Stomach smooth muscle (tissue), 2 donors: ENCODE results near the gene TMC8.
"Not testable (repeated sequence)": the region's sequence is repeated elsewhere in the genome, so short reads cannot be mapped to it uniquely, and the experiment has no call there.

Source experiments
- H3K27ac ChIP-seq: one replicate; pipeline ENCODE4 v1.7.0; 2013; ENCODE audit warnings: mild to moderate bottlenecking, low read length, inconsistent platforms
- H3K27me3 ChIP-seq, 2 donors: one replicate each; pipeline ENCODE4 v1.7.0; 2013; ENCODE audit warnings: low read length in 2 of 2; ENCODE audit not compliant: insufficient read depth in 2 of 2, control insufficient read depth in 1 of 2
- H3K36me3 ChIP-seq, 2 donors: one replicate each; pipeline ENCODE4 v1.7.0; 2013; ENCODE audit warnings: low read length in 2 of 2; ENCODE audit not compliant: control insufficient read depth in 2 of 2, insufficient read depth in 2 of 2
- H3K4me1 ChIP-seq: one replicate; pipeline ENCODE4 v1.7.0; 2013; ENCODE audit warnings: low read length; ENCODE audit not compliant: control insufficient read depth, insufficient read depth
- H3K4me3 ChIP-seq, 2 donors: one replicate each; pipeline ENCODE4 v1.7.0; 2013; ENCODE audit warnings: low read length in 2 of 2
- H3K9ac ChIP-seq, 2 donors: one replicate each; pipeline ENCODE4 v1.7.0; 2013; ENCODE audit warnings: low read length in 2 of 2, mild to moderate bottlenecking in 1 of 2
- H3K9me3 ChIP-seq, 2 donors: one replicate each; pipeline ENCODE4 v1.7.0; 2013; ENCODE audit warnings: low read length in 2 of 2; ENCODE audit not compliant: control insufficient read depth in 2 of 2
- donor health status: healthy.
- donor health status: Pancreatic carcinoma.

TMC8 gene

GRCh38 chr17:78168242-78168902 lies 37.8 kb downstream of the TMC8 start, which contains the start of gene SYNGR2:
SYNGR2 (plus strand) TSS chr17:78168581; CDS start chr17:78168617, 36 bp downstream.
- peak within 1 kb of the TSS; percentile 58 to 79 for H3K4me3 ChIP-seq
- H3K27ac ChIP-seq, result peak within 1 kb of the TSS; percentile 74
- peaks cover 0 to 2% of the 10 kb centered on the region in 2 donors for H3K36me3 ChIP-seq
- peak within 1 kb of the TSS; percentile 64 to 83 for H3K9ac ChIP-seq
- H3K9me3 ChIP-seq, result no peaks in the 10 kb centered on the region
- no peaks in the 10 kb centered on the region for H3K27me3 ChIP-seq
- peaks cover 36% of the 10 kb centered on the region for H3K4me1 ChIP-seq

- peaks cover 43% of the 10 kb centered on the region for H3K4me1 ChIP-seq
- peak overlapping the region; percentile 58 to 79 for H3K4me3 ChIP-seq
- no peaks in the 10 kb centered on the region for H3K9me3 ChIP-seq
- no peaks in the 10 kb centered on the region for H3K27me3 ChIP-seq
- peak overlapping the region; percentile 60 to 64 for H3K9ac ChIP-seq
- H3K36me3 ChIP-seq, result peaks cover 0 to 2% of the 10 kb centered on the region in 2 donors
- H3K27ac ChIP-seq, result peak overlapping the region; percentile 74
Measured at GRCh38 chr17:78168903-78169793, 38.6 kb downstream of the TMC8 start.

GRCh38 chr17:78170692-78171590 lies 40.4 kb downstream of the TMC8 start:
- no peak overlapping the region for H3K4me3 ChIP-seq
- H3K4me1 ChIP-seq, result peaks cover 61% of the 10 kb centered on the region

GRCh38 chr17:78171591-78172248 lies 41.1 kb downstream of the TMC8 start:
- peaks cover 69% of the 10 kb centered on the region for H3K4me1 ChIP-seq
- not testable (repeated sequence) for H3K27me3 ChIP-seq, H3K9ac ChIP-seq, H3K4me3 ChIP-seq, H3K9me3 ChIP-seq, H3K36me3 ChIP-seq
- H3K27ac ChIP-seq, result peak overlapping the region; percentile 77

More at GRCh38 chr17:78170692-78171590, 40.4 kb downstream of the TMC8 start:
- peaks cover 0 to 2% of the 10 kb centered on the region in 2 donors for H3K36me3 ChIP-seq
- H3K27ac ChIP-seq, result no peak overlapping the region
- H3K9ac ChIP-seq, result no peak overlapping the region
- no peaks in the 10 kb centered on the region for H3K27me3 ChIP-seq
- no peaks in the 10 kb centered on the region for H3K9me3 ChIP-seq

GRCh38 chr17:78172249-78173051 lies 41.9 kb downstream of the TMC8 start:
- H3K4me1 ChIP-seq, result peaks cover 76% of the 10 kb centered on the region
- H3K9ac ChIP-seq, result no peak overlapping the region
- H3K27ac ChIP-seq, result peak overlapping the region; percentile 77
- no peaks in the 10 kb centered on the region for H3K27me3 ChIP-seq
- peaks cover 0 to 2% of the 10 kb centered on the region in 2 donors for H3K36me3 ChIP-seq
- H3K4me3 ChIP-seq, result peak overlapping the region in 1 of 2 donors; percentile 40
- no peaks in the 10 kb centered on the region for H3K9me3 ChIP-seq

- peak overlapping the region in 1 of 2 donors; percentile 40 for H3K4me3 ChIP-seq
- H3K4me1 ChIP-seq, result peaks cover 77% of the 10 kb centered on the region
- no peak overlapping the region for H3K9ac ChIP-seq
- H3K27me3 ChIP-seq, result no peaks in the 10 kb centered on the region
- peaks cover 0 to 2% of the 10 kb centered on the region in 2 donors for H3K36me3 ChIP-seq
- no peaks in the 10 kb centered on the region for H3K9me3 ChIP-seq
- peak overlapping the region; percentile 77 for H3K27ac ChIP-seq
Measured at GRCh38 chr17:78173097-78173715, 42.6 kb downstream of the TMC8 start.

- peak overlapping the region in 1 of 2 donors; percentile 42 for H3K9ac ChIP-seq
- H3K4me3 ChIP-seq, result peak overlapping the region in 1 of 2 donors; percentile 29
- no peaks in the 10 kb centered on the region for H3K27me3 ChIP-seq
- H3K9me3 ChIP-seq, result no peaks in the 10 kb centered on the region
- H3K27ac ChIP-seq, result peak overlapping the region; percentile 77
- peaks cover 86% of the 10 kb centered on the region for H3K4me1 ChIP-seq
- H3K36me3 ChIP-seq, result peaks cover 0 to 2% of the 10 kb centered on the region in 2 donors
Measured at GRCh38 chr17:78174346-78174869, 43.8 kb downstream of the TMC8 start.

GRCh38 chr17:78174870-78175642 lies 44.5 kb downstream of the TMC8 start:
- no peak overlapping the region for H3K9ac ChIP-seq
- H3K4me3 ChIP-seq, result no peak overlapping the region
- H3K4me1 ChIP-seq, result peaks cover 85% of the 10 kb centered on the region
- no peaks in the 10 kb centered on the region for H3K27me3 ChIP-seq
- H3K27ac ChIP-seq, result peak overlapping the region; percentile 77
- H3K9me3 ChIP-seq, result no peaks in the 10 kb centered on the region
- H3K36me3 ChIP-seq, result peaks cover 0 to 2% of the 10 kb centered on the region in 2 donors
